Measurements from ENCODE around the gene ZC3H7A.
"Not testable (repeated sequence)": the region's sequence is repeated elsewhere in the genome, so short reads cannot be mapped to it uniquely, and the experiment has no call there.

Gene ZC3H7A

GRCh38 chr16:11799509-11800381 lies 2.7 kb upstream of the ZC3H7A start:
- DNase-seq (ENCODE audit: low spot score): no peak

GRCh38 chr16:11799017-11799381 lies 1.9 kb upstream of the ZC3H7A start:
- DNase-seq (ENCODE audit: low spot score): no peak

GRCh38 chr16:11797957-11798299 lies 870 bp upstream of the ZC3H7A start:
- peak; percentile 62 for DNase-seq (ENCODE audit: low spot score)

GRCh38 chr16:11796227-11797165 lies 562 bp downstream of the ZC3H7A start:
- DNase-seq (ENCODE audit: low spot score): no peak

GRCh38 chr16:11795887-11796226 lies 1.2 kb downstream of the ZC3H7A start:
- no peak for DNase-seq (ENCODE audit: low spot score)

- DNase-seq (ENCODE audit: low spot score): no peak
Observed at GRCh38 chr16:11794996-11795886, 1.8 kb downstream of the ZC3H7A start.

- no peak for DNase-seq (ENCODE audit: low spot score)
Observed at GRCh38 chr16:11794447-11794846, 2.6 kb downstream of the ZC3H7A start.

GRCh38 chr16:11793840-11794239 lies 3.2 kb downstream of the ZC3H7A start:
- DNase-seq (ENCODE audit: low spot score): no peak

GRCh38 chr16:11792410-11793241 lies 4.4 kb downstream of the ZC3H7A start:
- no peak for DNase-seq (ENCODE audit: low spot score)

- DNase-seq (ENCODE audit: low spot score): no peak
Observed at GRCh38 chr16:11791144-11791828, 5.8 kb downstream of the ZC3H7A start.

- DNase-seq (ENCODE audit: low spot score): no peak
Observed at GRCh38 chr16:11788914-11789313, 8.1 kb downstream of the ZC3H7A start.

GRCh38 chr16:11784980-11785599 lies 12.0 kb downstream of the ZC3H7A start:
- DNase-seq (ENCODE audit: low spot score): not testable (repeated sequence)

- DNase-seq (ENCODE audit: low spot score): not testable (repeated sequence)
Observed at GRCh38 chr16:11784381-11784780, 12.7 kb downstream of the ZC3H7A start.

- DNase-seq (ENCODE audit: low spot score): no peak
Observed at GRCh38 chr16:11784038-11784369, 13.1 kb downstream of the ZC3H7A start.

GRCh38 chr16:11783319-11784037 lies 13.6 kb downstream of the ZC3H7A start:
- DNase-seq (ENCODE audit: low spot score): peak; percentile 84

- peak; percentile 83 for DNase-seq (ENCODE audit: low spot score)
Observed at GRCh38 chr16:11781773-11782172, 15.3 kb downstream of the ZC3H7A start.

GRCh38 chr16:11780991-11781680 lies 15.9 kb downstream of the ZC3H7A start:
- peak; percentile 29 for DNase-seq (ENCODE audit: low spot score)

GRCh38 chr16:11779074-11779473 lies 18.0 kb downstream of the ZC3H7A start:
- DNase-seq (ENCODE audit: low spot score): no peak

- DNase-seq (ENCODE audit: low spot score): no peak
Observed at GRCh38 chr16:11774065-11774626, 22.9 kb downstream of the ZC3H7A start.

Measured in NAMALWA (cell line).